ENCODE data around the gene ZDHHC8.

Gene ZDHHC8, protein sequence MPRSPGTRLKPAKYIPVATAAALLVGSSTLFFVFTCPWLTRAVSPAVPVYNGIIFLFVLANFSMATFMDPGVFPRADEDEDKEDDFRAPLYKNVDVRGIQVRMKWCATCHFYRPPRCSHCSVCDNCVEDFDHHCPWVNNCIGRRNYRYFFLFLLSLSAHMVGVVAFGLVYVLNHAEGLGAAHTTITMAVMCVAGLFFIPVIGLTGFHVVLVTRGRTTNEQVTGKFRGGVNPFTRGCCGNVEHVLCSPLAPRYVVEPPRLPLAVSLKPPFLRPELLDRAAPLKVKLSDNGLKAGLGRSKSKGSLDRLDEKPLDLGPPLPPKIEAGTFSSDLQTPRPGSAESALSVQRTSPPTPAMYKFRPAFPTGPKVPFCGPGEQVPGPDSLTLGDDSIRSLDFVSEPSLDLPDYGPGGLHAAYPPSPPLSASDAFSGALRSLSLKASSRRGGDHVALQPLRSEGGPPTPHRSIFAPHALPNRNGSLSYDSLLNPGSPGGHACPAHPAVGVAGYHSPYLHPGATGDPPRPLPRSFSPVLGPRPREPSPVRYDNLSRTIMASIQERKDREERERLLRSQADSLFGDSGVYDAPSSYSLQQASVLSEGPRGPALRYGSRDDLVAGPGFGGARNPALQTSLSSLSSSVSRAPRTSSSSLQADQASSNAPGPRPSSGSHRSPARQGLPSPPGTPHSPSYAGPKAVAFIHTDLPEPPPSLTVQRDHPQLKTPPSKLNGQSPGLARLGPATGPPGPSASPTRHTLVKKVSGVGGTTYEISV

DNA sequence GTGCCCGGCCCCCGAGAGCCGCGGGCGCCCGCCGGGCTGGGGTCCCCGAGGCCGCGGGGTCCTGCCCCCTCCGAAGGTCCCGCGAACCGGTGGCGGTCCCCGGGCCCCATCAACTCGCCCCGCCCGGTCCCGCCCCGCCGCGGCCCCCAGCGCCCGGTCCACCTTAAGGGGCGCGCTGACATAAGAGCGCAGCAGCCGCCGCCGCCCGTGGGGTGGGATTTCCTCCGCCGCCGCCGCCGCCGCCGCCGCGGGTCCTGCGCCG lies at the start of gene ZDHHC8:
Gene ZDHHC8 (plus strand): TSS at position 208 of the 262 bp plus-strand sequence. CDS start 144 bp downstream, outside the sequence.
- DNase-seq = no peak

DNA sequence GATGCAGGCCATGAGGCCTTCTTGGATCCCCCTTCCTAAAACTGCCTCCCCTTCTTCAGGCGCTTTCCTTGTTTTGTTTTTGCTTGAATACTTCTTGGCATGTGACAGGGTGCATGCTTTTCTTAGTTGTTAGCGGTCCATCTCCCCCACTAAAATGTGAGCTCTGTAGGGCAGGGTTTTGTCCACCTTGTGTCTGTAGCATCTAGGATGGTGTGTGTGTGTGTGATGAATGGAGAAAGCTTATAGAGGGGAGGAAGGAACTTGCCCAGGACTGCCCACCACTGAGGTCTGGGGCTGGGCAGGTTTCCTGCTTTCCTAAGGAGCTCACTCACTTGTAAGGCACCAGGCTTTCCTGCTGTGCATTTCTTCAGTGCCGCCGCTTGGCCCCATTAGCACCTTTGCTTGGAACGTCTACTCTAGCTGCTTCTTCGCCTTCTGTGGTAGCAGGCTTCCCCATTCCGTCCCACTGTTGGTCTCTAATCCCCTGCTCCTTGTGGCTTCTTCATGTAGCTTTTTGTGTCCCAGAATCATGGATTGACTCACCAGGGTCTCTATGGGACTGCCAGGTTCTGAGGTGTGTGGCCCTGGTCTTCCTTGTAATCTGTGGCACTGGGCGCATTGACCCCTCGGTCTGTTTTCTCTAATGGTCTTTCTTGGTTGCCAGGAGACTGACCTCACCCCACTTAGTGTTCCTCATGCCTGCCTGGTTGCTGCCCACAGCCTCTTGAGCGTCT lies 48.3 kb upstream of the ZDHHC8 start:
- DNase-seq = no peak

DNA sequence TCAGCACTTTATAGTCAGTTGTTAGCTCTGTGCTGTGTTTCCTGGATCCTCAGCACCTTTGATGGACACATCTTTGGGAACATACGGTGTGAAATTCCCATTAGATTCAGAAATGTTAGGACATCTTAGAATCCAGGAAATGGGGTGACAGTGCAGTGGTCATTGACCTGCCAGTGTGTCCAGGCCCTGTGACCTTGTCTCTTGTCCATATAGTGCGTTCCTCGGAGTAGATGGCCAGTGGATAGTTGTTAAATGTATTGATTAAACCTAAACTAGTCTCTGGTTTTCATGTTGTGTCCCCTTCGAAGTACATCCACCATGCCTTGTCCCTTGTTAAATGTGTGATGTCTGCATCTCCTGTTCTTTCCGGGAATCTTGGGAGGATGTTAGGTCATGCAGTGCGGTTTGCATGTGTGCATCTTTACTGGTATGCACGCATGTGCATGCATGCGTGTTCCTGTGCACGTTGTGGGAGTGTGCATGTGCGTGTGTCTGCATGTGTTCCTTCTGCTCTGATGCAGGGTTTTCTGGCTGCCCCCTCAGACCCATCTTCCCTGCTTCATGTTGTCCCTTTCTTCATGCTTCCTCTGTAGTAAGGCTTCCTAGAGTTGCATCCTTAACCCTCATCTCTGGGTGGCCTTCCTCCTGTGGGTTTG lies 47.6 kb upstream of the ZDHHC8 start:
- DNase-seq = no peak

DNA sequence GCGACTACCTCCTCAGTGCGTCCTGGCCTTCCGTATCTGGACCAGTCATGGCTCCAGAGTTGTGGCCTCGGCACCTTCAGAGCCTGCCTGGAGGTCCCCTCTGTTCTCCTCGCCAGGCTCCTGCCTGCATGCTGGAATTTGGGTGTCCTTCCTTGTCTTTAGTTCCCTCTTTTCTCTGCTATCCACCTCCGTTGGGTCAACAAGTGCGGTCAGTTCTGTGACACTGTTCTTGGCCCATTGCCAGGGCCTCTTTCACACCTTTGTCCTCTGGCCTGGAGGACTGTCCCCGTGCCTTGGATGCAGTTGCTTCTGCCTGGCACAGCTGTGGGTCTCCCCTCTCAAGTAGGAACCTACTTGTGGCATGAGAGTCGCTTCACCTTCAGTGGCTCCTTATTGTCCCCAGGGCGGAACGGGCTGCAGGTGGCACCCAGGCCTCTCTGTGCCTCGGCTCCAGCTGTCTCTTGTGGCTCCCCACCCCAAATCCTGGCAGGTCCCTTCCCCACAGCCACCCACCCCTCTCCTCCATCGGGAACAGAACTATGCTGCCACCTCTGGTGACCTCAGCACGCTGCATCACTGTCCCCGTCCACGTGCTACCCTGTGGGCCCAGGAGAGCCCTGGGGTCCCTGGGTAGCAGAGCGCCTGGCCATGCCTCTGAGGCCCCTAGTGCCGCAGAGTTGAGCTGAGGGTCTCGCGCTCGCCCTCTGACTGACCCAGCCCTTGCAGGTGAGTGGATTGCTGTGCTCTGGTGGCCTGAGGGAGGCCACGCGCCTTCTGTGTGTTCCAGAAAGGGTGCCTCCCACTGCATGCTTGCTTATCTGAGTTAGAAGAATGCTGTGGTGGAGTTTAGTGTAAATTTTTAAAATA lies 46.8 kb upstream of the ZDHHC8 start:
- no peak for DNase-seq

DNA sequence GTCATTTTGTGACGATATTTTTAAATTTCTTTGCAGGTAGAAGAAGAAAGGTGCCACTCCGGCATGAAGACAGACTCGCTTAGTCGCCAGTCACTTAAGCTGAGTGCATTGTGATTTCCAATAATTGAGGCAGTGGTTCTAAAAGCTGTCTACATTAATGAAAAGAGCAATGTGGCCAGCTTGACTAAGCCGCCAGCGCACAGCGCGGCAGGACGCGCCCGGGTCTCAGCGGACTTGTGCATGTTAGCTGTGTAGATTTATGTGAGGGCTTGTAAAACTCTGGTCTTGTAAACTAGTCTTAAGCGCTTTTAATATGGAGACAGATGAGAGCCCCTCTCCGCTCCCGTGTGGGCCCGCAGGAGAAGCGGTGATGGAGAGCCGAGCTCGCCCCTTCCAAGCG lies 46.0 kb upstream of the ZDHHC8 start:
- no peak for DNase-seq

DNA sequence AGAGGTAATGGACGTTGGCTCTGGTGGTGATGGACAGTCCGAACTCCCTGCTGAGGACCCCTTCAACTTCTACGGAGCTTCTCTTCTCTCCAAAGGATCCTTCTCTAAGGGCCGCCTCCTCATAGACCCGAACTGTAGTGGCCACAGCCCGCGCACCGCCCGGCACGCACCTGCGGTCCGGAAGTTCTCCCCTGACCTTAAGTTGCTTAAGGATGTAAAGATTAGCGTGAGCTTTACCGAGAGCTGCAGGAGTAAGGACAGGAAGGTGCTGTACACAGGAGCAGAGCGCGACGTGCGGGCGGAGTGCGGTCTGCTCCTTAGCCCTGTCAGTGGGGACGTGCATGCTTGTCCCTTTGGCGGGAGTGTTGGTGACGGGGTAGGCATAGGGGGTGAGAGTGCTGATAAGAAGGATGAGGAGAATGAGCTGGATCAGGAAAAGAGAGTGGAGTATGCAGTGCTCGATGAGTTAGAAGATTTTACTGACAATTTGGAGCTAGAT lies 45.5 kb upstream of the ZDHHC8 start:
- no peak for DNase-seq

DNA sequence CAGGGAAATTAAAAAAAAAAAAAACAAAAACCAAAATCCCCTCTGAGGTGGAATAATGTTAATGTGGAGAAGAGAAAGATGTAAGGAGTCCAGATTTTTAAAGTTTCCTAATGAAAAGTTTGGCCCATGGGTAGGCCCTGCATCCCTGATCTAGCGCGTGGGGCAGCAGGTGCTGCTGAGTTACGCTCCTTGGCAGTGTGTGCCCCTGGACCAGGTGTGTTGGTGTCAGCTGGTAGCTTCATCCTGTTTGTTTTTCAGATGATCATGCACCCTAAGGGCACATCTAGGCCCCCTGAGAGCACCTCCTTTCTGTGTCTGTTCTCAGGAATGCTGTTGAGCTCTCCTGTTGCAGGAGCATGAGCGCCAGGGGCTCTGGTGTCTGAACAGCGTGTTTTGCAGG lies 44.8 kb upstream of the ZDHHC8 start:
- DNase-seq = no peak

DNA sequence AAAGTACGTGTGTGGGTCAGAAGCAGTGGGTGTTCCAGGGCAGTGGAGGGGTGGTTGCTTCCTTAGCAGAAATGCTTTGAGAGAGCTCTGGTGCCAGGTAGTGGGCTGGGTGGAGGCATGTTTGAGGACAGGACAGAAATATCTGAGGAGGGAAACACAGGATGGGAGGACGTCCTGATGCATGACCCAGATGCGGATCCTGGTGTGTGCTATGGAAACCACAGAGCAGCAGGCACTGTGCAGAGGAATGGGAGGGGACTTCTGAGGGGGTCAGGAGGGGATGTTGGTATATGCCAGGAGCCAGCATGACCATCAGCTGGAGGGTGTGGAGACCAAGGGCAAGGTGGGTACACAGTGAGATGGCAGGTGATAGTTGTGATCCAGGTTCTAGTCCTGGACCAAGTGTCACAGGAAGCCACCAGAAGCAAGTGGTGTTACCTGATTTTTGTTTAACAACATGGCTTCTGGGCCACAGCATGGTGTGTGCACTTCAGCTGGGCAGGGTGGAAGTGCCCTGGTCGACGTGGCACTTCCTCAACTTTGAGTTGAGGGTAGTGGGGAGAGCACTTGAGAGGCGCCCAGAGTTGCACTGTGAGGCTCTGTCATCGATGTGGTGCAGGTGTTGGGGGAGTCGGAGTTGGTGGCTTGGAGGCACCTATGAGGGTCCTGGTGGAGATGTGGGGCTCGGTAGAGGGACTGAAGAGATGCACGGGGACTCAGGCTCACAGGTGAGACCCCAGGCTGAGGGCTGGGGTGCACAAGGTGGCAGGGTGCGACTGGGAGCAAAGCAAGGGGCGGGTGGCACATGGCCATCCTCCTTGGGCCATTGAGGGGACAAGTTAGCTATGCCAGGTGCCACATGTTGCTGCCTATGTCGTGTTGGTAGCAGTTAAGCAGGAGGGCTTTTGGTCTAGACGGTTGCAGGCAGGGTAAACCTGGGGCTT lies 44.0 kb upstream of the ZDHHC8 start:
- DNase-seq = no peak

DNA sequence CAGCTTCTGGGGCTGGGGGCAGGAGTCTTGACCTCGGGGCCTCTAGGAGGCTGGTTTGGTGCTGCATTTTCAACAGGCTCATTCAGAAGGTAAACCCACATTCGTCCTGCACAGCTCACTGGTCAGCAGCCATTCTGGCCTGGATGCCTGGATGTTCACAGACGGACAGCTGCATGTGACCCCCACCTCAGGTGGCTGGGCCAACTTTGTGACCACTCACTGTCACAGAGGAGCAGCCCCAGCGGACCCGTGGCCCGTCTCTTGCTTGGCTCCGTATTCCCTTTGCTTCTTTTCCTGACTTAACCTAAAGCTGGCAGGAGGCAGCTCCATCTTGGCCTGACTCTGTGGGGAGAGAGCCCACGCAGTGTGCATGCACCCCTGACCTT lies 43.3 kb upstream of the ZDHHC8 start:
- no peak for DNase-seq

DNA sequence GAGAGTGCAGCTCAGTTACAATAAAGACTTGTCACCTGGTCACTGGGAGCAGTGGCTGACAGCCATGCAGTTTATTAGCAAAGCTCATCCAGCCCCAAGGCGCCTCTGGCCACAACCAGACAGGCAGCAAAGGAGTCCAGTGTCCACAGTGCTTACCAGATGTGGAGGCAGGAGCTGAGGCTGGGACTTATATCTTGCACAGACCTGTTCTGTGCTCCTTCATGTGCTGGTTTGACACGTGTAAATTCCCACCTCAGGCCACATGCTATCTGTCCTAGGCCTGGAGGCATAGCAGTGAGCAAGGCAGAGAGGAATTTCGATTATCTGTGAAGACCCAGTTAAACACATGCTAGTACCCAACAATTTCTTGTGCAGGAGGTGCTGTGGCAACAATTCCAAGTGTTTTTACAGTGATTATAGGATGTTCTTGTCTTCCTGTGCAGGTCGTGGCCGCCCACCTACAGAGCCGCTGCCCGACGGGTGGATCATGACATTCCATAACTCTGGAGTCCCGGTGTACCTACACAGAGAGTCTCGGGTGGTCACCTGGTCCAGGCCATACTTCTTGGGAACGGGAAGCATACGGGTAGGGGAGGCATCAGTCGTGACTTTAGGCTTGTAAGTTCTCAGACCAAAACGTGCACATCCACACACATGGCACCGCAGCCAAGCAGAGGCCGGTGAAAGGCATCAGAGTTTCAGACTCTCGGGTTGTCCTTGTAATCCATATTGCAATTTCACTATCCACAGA lies 42.2 kb upstream of the ZDHHC8 start:
- DNase-seq = no peak

DNA sequence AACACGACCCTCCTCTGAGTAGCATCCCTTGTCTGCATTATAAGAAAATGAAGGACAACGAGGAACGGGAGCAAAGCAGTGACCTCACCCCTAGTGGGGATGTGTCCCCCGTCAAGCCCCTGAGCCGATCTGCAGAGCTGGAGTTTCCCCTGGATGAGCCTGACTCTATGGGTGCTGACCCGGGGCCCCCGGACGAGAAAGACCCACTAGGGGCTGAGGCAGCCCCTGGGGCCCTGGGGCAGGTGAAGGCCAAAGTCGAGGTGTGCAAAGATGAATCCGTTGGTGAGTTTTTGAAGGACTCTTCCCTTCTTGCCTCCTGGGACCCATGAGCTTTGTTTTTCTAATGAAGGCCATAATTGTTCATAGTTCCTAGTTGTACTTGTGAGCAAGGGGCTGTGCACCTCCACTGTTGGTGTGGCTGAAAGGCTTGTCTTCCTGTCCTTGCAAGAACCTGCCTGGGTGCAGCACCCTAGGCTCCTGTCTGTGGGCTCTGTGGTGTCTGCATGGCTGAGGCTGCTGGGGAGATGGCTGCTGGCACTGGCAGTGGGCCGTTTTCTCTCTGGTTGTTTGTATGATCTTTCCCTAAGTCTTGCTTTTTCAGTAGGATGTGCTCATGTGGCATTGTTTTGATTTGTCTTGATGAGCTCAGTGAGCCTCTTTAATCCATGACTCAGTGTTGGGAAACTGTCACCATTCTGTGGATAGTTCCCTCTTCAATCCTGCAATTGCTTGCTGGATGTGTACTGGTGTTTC lies 41.5 kb upstream of the ZDHHC8 start:
- DNase-seq = no peak

DNA sequence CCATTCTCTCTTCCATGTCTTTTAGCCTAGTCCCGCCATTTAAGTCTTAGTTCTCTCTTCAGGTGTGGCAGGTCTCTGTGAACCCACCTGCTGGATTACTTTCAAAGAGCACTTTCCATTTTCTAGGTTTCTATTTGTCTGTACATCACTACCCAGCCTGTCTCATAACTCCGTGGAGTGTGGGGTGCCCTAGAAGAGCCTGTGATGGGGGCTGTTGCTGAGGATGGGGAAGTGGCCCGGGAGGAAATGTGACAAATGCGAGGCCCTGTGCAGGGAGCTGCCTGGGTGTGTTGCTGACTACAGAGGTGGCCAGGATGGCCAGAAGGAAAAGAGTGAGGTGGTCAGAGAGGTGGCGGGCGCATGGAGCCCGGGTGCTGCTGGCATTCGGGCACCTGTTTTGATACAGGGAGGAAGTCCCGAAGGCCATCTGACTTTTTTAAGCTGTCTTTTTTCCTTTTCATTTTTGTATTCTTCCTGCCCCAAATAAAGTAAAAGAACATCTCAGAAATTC lies 40.8 kb upstream of the ZDHHC8 start:
- DNase-seq = no peak

DNA sequence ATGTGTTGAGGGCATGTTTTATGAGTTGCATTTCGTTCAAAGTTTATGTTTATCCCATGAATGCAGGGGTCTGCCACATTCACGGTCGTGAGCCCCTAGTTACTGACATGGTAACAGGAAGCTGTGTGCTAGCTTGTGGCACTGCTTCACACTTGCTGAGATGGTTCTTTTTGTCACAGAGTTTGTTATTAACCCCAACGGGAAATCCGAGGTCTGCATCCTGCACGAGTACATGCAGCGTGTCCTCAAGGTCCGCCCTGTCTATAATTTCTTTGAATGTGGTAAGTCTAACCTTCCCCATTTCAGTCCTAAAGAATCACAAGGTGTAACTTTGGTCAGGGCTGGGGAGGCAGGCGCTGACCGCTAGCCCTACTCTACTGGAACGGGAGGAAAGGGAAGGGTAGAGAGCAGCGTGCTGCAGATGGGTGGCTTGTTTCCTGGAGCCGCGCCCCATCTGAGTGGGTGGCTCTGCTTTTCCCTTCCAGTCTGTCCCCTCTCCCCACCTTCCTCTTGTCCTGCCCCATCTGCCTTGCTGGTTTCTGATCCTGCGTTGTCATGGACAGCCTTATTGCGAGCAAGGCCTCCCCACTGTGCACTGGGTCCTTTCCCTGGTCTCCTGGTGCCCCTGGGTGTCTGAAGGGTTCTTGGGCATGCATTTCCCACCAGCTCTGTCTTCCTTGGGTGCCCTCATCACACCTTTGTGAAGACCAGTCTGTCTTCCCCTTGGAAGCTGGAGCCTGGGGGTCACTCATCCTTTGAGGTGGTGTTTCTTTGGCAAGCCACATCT lies 39.7 kb upstream of the ZDHHC8 start:
- DNase-seq = no peak

DNA sequence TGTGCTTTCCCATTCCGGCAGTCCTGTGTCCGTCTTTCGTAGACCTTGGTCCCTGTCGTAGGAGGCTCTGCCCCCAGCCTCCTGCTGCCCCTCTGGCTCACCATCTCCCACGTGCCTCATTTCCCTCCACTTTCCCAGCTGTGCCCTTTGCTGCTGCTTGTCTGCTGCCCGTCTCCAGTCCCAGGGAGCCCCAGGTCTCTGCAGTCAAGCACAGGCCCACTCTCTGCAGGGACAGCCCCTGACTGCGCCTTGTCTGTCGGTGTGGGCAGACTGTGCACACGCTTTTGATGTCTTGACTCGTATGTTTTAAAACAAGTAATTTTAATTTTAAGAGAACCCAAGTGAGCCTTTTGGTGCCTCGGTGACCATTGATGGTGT lies 39.1 kb upstream of the ZDHHC8 start:
- no peak for DNase-seq

DNA sequence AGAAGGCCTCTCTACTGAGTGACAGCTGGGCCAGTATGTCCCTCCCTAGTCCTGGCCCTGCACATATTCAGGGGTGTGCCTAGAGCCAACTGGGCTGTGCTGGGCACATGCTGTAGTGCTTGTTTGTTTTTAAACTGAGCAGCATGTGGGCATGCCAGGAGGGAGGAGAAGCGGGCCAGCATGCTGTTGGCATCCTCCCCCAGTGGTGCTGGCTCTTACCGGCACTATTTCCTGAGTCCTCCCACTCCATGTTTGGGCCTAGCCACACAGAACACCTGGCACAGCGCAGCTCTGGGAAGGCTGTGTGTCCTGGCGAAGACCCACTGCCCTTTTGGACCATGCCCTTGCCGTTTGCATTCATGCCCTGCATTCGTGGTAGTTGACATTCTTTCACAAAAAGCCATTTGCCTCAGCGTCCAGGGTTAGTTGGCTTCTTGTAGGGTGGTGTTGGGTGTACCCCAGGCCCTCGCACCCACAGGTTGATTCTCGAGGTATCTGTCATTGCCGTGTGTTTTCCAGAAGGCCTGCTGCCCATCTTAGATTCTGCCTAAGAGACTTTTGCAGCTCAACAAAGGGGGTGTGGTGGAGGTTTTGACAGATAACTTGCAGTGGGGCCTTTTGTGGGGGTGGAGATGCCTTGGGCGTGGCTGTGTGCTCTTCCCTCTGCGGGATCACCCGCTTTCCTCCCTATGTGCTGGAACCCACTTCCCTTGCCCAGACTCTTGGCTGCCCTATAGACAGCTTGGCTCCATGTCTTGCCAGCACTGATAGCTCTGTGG lies 38.0 kb upstream of the ZDHHC8 start:
- DNase-seq = no peak

DNA sequence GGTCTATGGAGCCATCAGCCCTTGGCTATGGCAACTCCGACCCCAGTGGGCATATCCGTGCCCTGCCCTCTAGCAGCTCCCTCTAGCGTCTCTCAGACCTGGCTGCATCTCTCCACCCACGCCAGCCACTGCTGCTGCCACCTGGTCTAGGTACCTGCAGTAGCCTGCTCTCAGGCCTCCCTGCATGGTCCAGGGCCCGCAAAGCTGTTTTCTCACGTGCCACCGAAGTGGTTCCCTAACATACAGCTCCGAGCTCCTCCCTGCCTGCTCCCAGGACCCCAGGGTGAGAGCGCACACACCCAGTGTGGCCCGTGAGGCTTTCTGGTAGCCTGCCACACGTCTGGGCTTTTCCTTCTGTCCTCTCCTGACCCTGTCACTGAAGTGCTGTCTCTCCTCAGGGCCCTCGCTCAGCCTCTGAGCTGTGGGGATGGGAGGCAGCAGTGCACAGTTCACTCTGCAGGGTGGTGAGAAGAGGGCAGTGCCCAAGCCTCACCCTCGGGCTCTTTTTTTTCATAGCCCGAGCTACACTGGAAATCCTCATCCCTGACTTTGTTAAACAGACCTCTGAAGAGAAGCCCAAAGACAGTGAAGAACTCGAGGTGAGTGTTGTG lies 37.3 kb upstream of the ZDHHC8 start:
- DNase-seq = no peak

DNA sequence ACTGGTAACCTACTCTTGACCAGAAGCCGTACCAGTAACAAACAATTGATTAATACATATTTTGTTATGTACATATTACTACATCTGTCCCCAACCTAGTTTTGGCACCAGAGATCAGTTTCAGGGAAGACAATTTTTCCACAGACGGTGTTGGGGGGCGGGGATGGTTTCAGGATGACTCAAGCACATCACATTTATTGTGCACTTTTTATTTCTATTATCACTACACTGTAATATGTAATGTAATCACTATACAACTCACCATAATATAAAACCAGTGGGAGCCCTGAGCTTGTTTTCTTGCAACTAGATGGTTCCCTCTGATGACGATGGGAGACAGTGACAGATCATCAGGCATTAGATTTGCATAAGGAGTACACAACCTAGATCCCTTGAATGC lies 36.1 kb upstream of the ZDHHC8 start:
- no peak for DNase-seq

Data from cortex of kidney (tissue), 1 donor.